Right atrium auricular region (tissue), 2 donors: ENCODE data around the gene GCAT. TPM values are rescaled to one million over a fixed set of nuclear protein-coding genes. Genes with fewer than 3 reads are reported as not detected.

Experiments used
- DNase-seq: peaks from one replicate; pipeline ENCODE4 v3.0.0-alpha.2; 2019; ENCODE audit warnings: low spot score
- H3K27ac ChIP-seq, 2 donors: fragments of 200-600 bp; sonication (generic); 1 replicate in 1 of 2; 2 replicates in 1 of 2; pipeline ENCODE4 v1.5.1; 2016 to 2019
- H3K27me3 ChIP-seq, 2 donors: fragments of 200-600 bp; sonication (generic); one replicate each; pipeline versions ENCODE4 v1.5.1 to v1.6.0; 2017 to 2019
- H3K36me3 ChIP-seq: fragments of 200-600 bp; sonication (generic); one replicate; pipeline ENCODE4 v1.5.1; 2016
- H3K4me1 ChIP-seq, 2 donors: fragments of 200-600 bp; sonication (generic); one replicate each; pipeline versions ENCODE4 v1.5.1 to v1.6.0; 2017 to 2019
- H3K4me3 ChIP-seq, 2 donors: fragments of 200-600 bp; sonication (generic); 1 replicate in 1 of 2; 2 replicates in 1 of 2; pipeline ENCODE4 v1.5.1; 2017 to 2019; ENCODE audit warnings: mild to moderate bottlenecking in 1 of 2, moderate library complexity in 1 of 2
- H3K9me3 ChIP-seq, 2 donors: fragments of 200-600 bp; sonication (generic); one replicate each; pipeline ENCODE4 v1.5.1; 2019
- total RNA-seq, 2 donors: library from RNA; depleted of rRNA; stranded (reverse); fragments of >200 nt; gene quantifications; one replicate each; pipeline ENCODE4 v1.1.0, GENCODE V29; 2016
- TF ChIP-seq, protein P1 (sequence below), 2 donors: fragments of 200-600 bp; sonication (generic); IDR thresholded peaks; one replicate each; pipeline ENCODE4 v1.5.1; 2019; ENCODE audit warnings: antibody characterized with exemption in 2 of 2

Gene GCAT
- total RNA-seq, 2 donors from 2014 or later, result 15.7 to 34.2 TPM

DNA sequence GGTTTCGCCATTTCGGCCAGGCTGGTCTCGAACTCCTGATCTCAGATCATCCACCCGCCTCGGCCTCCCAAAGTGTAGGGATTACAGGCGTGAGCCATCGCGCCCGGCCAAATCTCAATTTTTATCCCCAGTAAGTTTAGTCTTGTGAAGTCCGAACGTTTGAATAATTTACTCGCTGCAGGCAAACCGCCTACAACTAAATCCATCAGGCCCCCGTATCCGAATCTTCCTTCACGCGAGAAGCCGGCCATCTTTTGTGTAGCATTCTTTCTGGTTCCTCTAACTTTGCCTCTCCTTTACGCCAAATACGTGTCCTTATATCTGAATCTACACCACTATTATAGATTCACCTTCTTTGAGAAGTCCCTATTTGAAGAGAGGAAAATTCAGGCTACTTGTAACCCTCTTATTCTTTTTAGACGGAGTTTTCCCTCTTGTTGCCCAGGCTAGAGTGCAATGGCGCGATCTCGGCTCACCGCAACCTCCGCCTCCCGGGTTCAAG is 40.9 kb downstream of the GCAT start:
- no peaks in the 10 kb centered on the region for H3K27me3 ChIP-seq
- H3K4me3 ChIP-seq, result peak overlapping the region; percentile 60 to 89
- TF ChIP-seq, protein P1, sequence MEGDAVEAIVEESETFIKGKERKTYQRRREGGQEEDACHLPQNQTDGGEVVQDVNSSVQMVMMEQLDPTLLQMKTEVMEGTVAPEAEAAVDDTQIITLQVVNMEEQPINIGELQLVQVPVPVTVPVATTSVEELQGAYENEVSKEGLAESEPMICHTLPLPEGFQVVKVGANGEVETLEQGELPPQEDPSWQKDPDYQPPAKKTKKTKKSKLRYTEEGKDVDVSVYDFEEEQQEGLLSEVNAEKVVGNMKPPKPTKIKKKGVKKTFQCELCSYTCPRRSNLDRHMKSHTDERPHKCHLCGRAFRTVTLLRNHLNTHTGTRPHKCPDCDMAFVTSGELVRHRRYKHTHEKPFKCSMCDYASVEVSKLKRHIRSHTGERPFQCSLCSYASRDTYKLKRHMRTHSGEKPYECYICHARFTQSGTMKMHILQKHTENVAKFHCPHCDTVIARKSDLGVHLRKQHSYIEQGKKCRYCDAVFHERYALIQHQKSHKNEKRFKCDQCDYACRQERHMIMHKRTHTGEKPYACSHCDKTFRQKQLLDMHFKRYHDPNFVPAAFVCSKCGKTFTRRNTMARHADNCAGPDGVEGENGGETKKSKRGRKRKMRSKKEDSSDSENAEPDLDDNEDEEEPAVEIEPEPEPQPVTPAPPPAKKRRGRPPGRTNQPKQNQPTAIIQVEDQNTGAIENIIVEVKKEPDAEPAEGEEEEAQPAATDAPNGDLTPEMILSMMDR (IDR thresholded peaks at IDR 0.05), result no peak
- no peak for DNase-seq
- peaks cover 0 to 25% of the 10 kb centered on the region in 2 donors for H3K4me1 ChIP-seq
- H3K9me3 ChIP-seq, result no peaks in the 10 kb centered on the region
- H3K36me3 ChIP-seq, result peaks cover 25% of the 10 kb centered on the region
- peak overlapping the region; percentile 77 to 88 for H3K27ac ChIP-seq

DNA sequence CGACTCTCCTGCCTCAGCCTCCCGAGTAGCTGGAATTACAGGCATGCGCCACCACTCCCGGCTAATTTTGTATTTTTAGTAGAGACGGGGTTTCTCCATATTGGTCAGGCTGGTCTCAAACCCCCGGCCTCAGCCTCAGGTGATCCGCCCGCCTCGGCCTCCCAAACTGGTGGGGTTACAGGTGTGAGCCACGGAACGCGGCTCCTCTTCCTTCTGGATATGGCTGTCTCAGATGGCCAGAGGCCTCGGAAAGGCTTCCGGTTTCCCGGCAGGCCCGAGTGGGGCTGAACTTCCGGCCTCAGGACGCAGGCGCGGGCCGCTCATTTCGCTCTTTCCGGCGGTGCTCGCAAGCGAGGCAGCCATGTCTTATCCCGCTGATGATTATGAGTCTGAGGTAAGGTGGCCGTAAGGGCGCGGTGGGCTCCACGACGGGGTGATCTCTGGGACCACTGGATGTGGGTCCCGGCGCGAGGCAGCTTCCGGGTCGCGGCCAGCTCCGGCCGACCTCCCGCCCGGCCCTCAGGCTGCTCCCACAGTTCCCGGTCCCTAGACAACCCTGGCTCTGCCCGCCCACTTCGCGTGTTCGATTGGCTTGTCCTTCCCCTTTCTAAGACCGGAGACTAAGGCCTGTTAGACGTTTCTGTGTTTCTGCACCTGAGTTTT is 41.5 kb downstream of the GCAT start, which contains the start of gene EIF3L:
TSS of gene EIF3L (plus strand) at position 331 of the 663 bp plus-strand sequence. CDS start at position 362, 31 bp downstream.
- H3K4me1 ChIP-seq, result peaks cover 0 to 25% of the 10 kb centered on the region in 2 donors
- TF ChIP-seq, protein P1 (IDR thresholded peaks at IDR 0.05), result no peak

DNA sequence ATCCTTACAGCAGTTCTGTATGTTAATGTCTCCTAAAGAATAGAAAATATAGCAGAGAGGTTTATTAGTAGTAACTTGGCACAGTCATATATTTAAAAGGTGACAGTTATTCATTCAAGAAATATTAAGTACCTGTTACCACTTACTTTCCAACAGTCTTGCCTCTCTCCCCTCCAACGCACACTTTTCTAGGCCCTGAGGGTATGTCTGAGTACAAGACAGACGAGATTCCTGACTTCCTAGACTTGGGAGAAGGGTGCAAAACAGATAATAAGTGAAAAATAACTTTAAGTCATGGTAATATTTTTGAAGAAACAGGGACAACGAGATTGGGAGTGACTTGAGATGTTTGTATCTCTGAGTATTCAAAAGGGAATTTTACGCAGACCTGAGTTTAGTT is 43.1 kb downstream of the GCAT start:
- TF ChIP-seq, protein P1 (IDR thresholded peaks at IDR 0.05), result no peak
- Histone ChIP-seq H3K27ac (no peak overlapping the region), H3K9me3 (no peaks in the 10 kb centered on the region), H3K36me3 (peaks cover 37% of the 10 kb centered on the region), H3K4me1 (peaks cover 0 to 35% of the 10 kb centered on the region in 2 donors), H3K27me3 (no peaks in the 10 kb centered on the region), H3K4me3 (no peak overlapping the region)
- no peak for DNase-seq

More for the DNA sequence above, 41.5 kb downstream of the GCAT start, which contains the start of gene EIF3L:
- Histone ChIP-seq H3K4me3 (peak within 1 kb of the TSS; percentile 60 to 89), H3K27me3 (no peaks in the 10 kb centered on the region), H3K36me3 (peaks cover 25% of the 10 kb centered on the region), H3K27ac (peak within 1 kb of the TSS; percentile 77 to 88), H3K9me3 (no peaks in the 10 kb centered on the region)
- DNase-seq, result peak; percentile 91

DNA sequence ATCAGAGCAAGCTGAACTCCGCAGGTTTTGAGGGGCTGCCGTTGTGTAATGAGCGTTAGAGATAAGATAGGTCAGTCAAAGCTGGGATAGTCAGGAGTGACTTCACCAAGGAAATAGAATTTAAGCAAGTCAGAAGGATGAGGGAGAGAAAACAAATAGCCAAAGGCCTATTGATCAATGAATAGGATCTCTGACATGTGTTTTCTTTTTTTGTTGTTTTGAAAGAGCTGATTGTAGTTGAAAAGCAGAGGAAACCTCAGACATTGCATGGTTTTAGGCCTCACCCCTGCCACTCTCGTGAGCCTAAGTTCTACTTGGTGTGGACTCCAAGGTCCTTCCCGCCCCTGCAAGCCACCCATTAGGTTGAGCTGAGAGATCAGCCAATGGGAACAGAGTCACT is 44.7 kb downstream of the GCAT start:
- H3K27ac ChIP-seq, result no peak overlapping the region
- no peaks in the 10 kb centered on the region for H3K9me3 ChIP-seq
- no peak overlapping the region for H3K4me3 ChIP-seq
- H3K36me3 ChIP-seq, result peaks cover 53% of the 10 kb centered on the region
- H3K27me3 ChIP-seq, result no peaks in the 10 kb centered on the region
- no peak for DNase-seq
- H3K4me1 ChIP-seq, result peaks cover 0 to 35% of the 10 kb centered on the region in 2 donors
- TF ChIP-seq, protein P1 (IDR thresholded peaks at IDR 0.05), result no peak

DNA sequence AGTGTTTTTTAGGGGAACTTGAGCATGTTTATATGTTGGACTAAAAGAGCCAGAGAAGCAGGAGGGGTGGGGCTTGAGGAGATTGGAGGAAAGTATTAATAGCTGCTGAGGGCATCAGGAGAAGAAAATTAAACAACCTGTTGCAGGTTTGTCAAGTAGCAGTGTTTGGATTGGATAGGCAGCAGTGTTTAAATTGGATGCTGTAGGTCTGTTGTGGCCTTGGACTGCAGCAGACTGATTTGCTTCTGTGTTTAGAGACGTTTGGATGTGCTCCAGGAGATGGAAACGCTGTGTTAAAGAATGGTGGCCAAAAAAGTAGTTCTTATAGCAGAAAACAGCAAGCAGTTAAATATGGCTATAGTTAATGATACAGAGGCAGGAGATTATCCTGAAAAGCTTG is 47.2 kb downstream of the GCAT start:
- Histone ChIP-seq H3K4me1 (peaks cover 0 to 19% of the 10 kb centered on the region in 2 donors), H3K27ac (no peak overlapping the region), H3K4me3 (no peak overlapping the region), H3K36me3 (peaks cover 76% of the 10 kb centered on the region), H3K9me3 (no peaks in the 10 kb centered on the region), H3K27me3 (no peaks in the 10 kb centered on the region)
- TF ChIP-seq, protein P1 (IDR thresholded peaks at IDR 0.05), result no peak
- no peak for DNase-seq
